ENCODE results near the gene PTPN5. TPM values are rescaled to one million over a fixed set of nuclear protein-coding genes. Genes with fewer than 3 reads are reported as not detected.
"Not testable (repeated sequence)": the region's sequence is repeated elsewhere in the genome, so short reads cannot be mapped to it uniquely, and the experiment has no call there.

Gene PTPN5
- polyA plus RNA-seq = 1.2 TPM
- long read RNA-seq, donor 1 = 0 reads
- long read RNA-seq, donor 2 = 0 reads
- long read RNA-seq, donor 3 = 0 reads
- long read RNA-seq, donor 4 = 0 reads
- long read RNA-seq, donor 5, partial matches to known transcripts = 0 of 1 reads
- long read RNA-seq, donor 5, other reads (novel, unspliced or antisense) = 0 of 1 reads
- long read RNA-seq, donor 6 = 0 reads
- long read RNA-seq, donor 7 = 0 reads
- long read RNA-seq, donor 8 = 0 reads
- long read RNA-seq, donor 9, partial matches to known transcripts = 0 of 2 reads
- long read RNA-seq, donor 9, other reads (novel, unspliced or antisense) = 0 of 2 reads
- long read RNA-seq, donor 10 = 0 reads
- long read RNA-seq, donor 11 = 0 reads

DNA sequence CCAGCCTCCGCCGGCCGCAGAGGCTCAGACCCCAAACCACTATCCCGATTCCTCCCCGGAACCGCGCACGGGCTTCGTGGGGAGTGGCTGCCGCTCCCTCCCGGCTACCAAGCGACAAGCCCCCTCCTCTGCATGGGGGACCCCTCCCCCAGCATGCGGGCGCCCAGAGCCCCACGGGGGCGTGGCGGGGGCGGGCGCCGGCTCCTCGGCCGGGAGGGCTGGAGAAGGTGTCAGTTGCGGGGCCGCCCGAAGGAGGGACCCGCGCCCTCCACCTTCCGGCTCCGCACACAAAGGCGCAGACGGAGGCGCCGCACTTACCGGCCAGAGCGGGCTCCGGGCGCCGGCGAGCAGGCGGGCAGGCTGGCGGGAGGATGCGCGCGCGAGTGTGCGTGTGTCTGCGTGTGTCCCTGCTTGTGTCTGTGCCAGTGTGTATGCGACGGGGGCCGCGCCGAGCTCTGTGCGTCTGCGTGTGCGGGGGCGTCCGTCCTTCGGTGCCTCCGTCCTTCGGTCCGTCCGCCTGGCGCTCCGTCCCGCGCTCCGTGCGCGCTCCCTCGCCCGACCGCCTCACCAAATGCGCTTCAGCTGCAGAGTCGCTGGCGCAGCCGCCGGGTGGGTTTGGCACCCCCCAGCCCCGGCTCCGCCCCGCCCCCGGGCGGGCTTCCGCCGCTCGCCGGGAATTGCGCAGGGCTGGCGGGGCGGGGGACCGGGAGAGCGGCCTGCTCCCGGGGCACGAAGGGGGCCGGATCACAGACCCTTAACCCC, at the start of gene PTPN5:
Gene PTPN5, minus strand, starts transcription at position 592 of the 762 bp plus-strand sequence. CDS start 19,840 bp downstream, outside the sequence.
- H3K36me3 ChIP-seq (ENCODE audit: control insufficient read depth, insufficient read depth, low read length) = no peaks in the 10 kb centered on the region
- no peaks in the 10 kb centered on the region for H3K9me3 ChIP-seq (ENCODE audit: control insufficient read depth, low read depth, low read length)
- no peak within 1 kb of the TSS for H3K27ac ChIP-seq (ENCODE audit: low read length)
- H3K27me3 ChIP-seq (ENCODE audit: control insufficient read depth, insufficient read depth, low read length) = peaks cover 74% of the 10 kb centered on the region
- no peaks in the 10 kb centered on the region for H3K4me1 ChIP-seq (ENCODE audit: control insufficient read depth, insufficient read depth, low read length)
- peak within 1 kb of the TSS; percentile 10 for H3K4me3 ChIP-seq (ENCODE audit: low read length)
- peak in 1 of 2 donors; percentile 26 for DNase-seq
- WGBS (ENCODE audit: insufficient coverage, low lambda C conversion rate) = no CpG with 5 or more reads among the region's 94 CpGs

DNA sequence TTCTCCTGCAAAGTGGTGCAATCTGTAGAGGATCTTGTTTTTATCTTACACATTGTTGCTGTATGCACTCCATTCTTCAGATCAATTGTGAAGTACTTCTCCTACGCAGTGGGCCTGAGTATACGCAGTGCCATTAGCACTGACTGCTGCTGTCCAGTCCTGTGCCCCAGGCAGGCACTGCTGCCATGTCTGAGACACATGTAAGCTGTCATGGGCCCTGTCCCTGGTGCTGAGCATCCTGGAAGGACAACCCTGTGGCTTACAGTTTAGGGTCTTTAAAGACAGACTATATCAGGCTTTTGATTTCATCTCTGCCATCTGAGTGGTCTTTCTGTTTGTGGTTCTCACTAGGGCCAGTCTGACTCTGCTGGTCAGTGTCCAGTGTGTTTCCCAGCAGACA, 44.8 kb upstream of the PTPN5 start:
- DNase-seq = no peak
- H3K4me1 ChIP-seq (ENCODE audit: control insufficient read depth, insufficient read depth, low read length) = no peaks in the 10 kb centered on the region
- no peak overlapping the region for H3K4me3 ChIP-seq (ENCODE audit: low read length)
- H3K36me3 ChIP-seq (ENCODE audit: control insufficient read depth, insufficient read depth, low read length) = no peaks in the 10 kb centered on the region
- H3K9me3 ChIP-seq (ENCODE audit: control insufficient read depth, low read depth, low read length) = no peaks in the 10 kb centered on the region
- H3K27me3 ChIP-seq (ENCODE audit: control insufficient read depth, insufficient read depth, low read length) = no peaks in the 10 kb centered on the region
- WGBS (ENCODE audit: insufficient coverage, low lambda C conversion rate) = no CpG with 5 or more reads among the region's 2 CpGs
- no peak overlapping the region for H3K27ac ChIP-seq (ENCODE audit: low read length)

GRCh38 chr11:18834754-18835466, 43.3 kb upstream of the PTPN5 start:
- Histone ChIP-seq H3K36me3 (ENCODE audit: control insufficient read depth, insufficient read depth, low read length) (no peaks in the 10 kb centered on the region), H3K9me3 (ENCODE audit: control insufficient read depth, low read depth, low read length) (no peaks in the 10 kb centered on the region), H3K4me1 (ENCODE audit: control insufficient read depth, insufficient read depth, low read length) (no peaks in the 10 kb centered on the region), H3K4me3 (ENCODE audit: low read length) (no peak overlapping the region), H3K27ac (ENCODE audit: low read length) (no peak overlapping the region), H3K27me3 (ENCODE audit: control insufficient read depth, insufficient read depth, low read length) (no peaks in the 10 kb centered on the region)
- no peak for DNase-seq
- WGBS (ENCODE audit: insufficient coverage, low lambda C conversion rate) = no CpG with 5 or more reads among the region's 5 CpGs

DNA sequence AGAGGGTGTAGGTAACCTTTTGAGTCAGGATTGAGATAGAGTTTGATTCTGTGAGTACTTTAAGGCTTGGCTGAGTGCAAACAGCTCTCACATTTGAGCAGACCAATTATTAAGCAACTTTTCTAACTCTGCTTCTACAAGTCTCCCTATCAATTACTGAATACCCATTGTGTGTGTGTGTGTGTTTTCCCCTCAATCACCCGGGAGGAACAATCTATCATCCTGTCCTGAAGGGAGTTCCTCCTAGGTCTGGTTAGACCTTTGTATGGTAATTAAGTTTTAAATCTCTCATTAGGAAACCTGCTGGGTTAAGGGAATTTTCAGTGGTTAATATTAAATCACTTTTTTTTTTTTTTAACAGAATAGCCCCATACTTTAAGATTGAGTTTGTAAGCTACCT, 28.6 kb upstream of the PTPN5 start:
- H3K27ac ChIP-seq (ENCODE audit: low read length); H3K27me3 ChIP-seq (ENCODE audit: control insufficient read depth, insufficient read depth, low read length); H3K9me3 ChIP-seq (ENCODE audit: control insufficient read depth, low read depth, low read length); H3K36me3 ChIP-seq (ENCODE audit: control insufficient read depth, insufficient read depth, low read length); H3K4me3 ChIP-seq (ENCODE audit: low read length); H3K4me1 ChIP-seq (ENCODE audit: control insufficient read depth, insufficient read depth, low read length): not testable (repeated sequence)
- DNase-seq = peak in 1 of 2 donors; percentile 51
- no CpG with 5 or more reads among the region's 1 CpG for WGBS (ENCODE audit: insufficient coverage, low lambda C conversion rate)

DNA sequence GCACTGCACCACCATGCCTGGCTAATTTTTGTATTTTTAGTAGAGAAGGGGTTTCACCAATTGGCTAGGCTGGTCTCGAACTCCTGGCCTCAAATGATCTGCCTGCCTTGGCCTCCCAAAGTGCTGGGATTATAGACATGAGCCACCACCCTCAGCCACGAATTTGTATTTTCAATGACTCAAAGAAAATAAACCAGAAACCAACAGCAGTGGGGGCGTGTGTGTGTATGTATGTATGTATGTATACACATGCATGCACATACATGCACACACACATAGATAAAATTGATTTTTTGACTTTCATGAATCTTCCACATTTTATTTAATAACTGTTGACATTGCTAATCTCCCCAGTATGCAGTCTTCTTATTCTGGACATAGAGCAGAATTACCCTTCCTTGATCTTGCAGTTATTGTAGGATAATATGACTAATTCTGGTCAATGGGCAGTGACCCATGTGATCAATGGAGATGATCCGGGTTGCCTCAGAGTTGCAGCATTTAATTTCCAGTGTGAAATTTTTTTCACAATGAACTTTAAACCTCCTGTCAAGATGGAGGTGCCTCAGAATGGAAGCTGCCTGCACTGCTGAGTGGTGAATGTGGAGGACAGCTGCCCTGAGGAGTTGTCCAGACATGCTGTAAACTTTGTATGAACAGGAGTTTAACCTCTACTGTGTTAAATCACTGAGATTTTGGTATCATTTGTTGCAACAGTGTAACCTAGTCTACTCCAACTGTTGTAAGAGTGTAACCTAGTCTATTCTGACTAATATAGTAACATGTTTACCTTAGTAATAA, 12.8 kb upstream of the PTPN5 start:
- peak in 1 of 2 donors; percentile 36 for DNase-seq
- no peaks in the 10 kb centered on the region for H3K36me3 ChIP-seq (ENCODE audit: control insufficient read depth, insufficient read depth, low read length)
- no CpG with 5 or more reads among the region's 4 CpGs for WGBS (ENCODE audit: insufficient coverage, low lambda C conversion rate)
- no peak overlapping the region for H3K4me3 ChIP-seq (ENCODE audit: low read length)
- no peaks in the 10 kb centered on the region for H3K9me3 ChIP-seq (ENCODE audit: control insufficient read depth, low read depth, low read length)
- H3K27ac ChIP-seq (ENCODE audit: low read length) = no peak overlapping the region
- no peaks in the 10 kb centered on the region for H3K4me1 ChIP-seq (ENCODE audit: control insufficient read depth, insufficient read depth, low read length)
- H3K27me3 ChIP-seq (ENCODE audit: control insufficient read depth, insufficient read depth, low read length) = peaks cover 18% of the 10 kb centered on the region

DNA sequence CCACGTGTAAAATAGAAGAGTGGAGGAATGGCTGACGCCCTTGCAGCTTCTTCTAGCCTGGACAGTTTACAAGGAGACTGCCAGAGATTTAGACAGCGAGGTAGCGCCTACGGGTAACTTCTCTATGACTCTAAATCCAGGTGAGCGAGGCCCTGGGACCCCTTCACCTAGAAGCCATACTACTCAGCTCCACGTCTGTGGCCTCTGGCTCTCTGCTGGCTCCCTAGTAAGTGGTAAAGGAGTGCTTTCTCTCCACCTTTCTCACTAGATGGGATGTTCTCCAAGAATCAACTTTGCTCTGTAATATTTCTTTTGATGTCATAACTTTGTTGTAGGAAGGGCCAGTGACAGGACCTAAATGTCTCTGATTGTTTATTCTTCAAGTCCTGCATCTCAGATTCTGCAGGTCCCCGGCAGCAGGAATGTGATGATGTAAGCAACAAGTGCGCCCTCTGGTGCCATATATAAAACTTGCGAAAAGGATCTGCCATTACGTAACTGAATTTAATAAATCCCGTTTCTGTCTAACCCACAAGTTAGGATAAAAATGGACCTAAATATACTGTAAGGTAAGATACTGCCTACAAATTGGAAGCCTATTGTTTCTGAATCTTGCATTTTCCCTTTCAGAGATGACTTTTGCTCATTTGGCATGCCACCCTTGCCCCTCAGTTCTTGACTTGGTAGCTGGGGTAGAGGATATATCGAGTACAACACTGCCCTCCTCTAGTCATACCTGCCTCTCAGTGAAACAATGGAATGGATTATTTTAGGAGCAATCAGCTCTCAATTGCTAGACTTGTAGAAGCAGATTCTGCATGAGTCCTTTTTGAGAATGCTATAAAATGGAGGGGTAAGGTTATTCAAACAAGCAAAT, 11.0 kb upstream of the PTPN5 start:
- H3K27me3 ChIP-seq (ENCODE audit: control insufficient read depth, insufficient read depth, low read length) = peaks cover 21% of the 10 kb centered on the region
- 0% methylated on average over 1 of the region's 13 CpGs for WGBS (ENCODE audit: insufficient coverage, low lambda C conversion rate)
- peak; percentile 42 to 54 for DNase-seq
- H3K36me3 ChIP-seq (ENCODE audit: control insufficient read depth, insufficient read depth, low read length) = no peaks in the 10 kb centered on the region
- no peaks in the 10 kb centered on the region for H3K9me3 ChIP-seq (ENCODE audit: control insufficient read depth, low read depth, low read length)
- no peak overlapping the region for H3K4me3 ChIP-seq (ENCODE audit: low read length)
- no peaks in the 10 kb centered on the region for H3K4me1 ChIP-seq (ENCODE audit: control insufficient read depth, insufficient read depth, low read length)
- H3K27ac ChIP-seq (ENCODE audit: low read length) = no peak overlapping the region

DNA sequence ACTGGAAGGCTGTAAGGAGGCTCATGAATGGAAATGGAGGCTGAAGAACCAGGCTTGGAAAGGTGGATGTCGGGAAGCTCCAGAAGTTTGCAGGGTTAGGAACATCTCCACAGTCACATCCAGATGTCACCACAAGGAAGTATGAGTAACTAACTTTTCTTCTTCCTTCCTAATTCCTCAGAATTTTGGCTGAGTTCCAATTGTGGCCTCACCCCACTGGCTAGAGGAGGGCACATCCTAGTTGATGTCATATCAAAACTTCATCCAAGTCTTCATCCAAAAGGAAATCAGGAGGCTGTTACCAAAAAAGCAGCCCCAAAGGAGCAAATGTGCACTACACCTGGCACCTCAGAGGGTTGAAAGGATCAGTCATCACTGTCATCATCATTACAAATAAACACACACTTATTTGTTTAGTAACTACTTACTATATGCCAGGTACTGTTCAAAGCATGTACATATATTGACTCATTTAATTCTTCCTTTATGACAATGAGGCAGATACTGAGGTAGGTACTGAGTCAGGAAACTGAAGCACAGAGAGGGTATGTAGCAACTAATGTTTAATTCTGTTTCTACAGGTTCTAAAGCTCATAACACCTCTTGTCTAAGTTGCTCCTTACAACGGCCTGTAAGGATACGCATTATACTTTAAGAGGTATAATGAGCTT, 7.3 kb upstream of the PTPN5 start:
- no CpG with 5 or more reads among the region's 3 CpGs for WGBS (ENCODE audit: insufficient coverage, low lambda C conversion rate)
- no peaks in the 10 kb centered on the region for H3K36me3 ChIP-seq (ENCODE audit: control insufficient read depth, insufficient read depth, low read length)
- H3K27me3 ChIP-seq (ENCODE audit: control insufficient read depth, insufficient read depth, low read length) = peaks cover 35% of the 10 kb centered on the region
- no peak for DNase-seq
- no peaks in the 10 kb centered on the region for H3K4me1 ChIP-seq (ENCODE audit: control insufficient read depth, insufficient read depth, low read length)
- no peaks in the 10 kb centered on the region for H3K9me3 ChIP-seq (ENCODE audit: control insufficient read depth, low read depth, low read length)
- H3K27ac ChIP-seq (ENCODE audit: low read length) = no peak overlapping the region
- H3K4me3 ChIP-seq (ENCODE audit: low read length) = no peak overlapping the region

- DNase-seq = no peak
- no peaks in the 10 kb centered on the region for H3K36me3 ChIP-seq (ENCODE audit: control insufficient read depth, insufficient read depth, low read length)
- H3K4me1 ChIP-seq (ENCODE audit: control insufficient read depth, insufficient read depth, low read length) = no peaks in the 10 kb centered on the region
- peaks cover 53% of the 10 kb centered on the region for H3K27me3 ChIP-seq (ENCODE audit: control insufficient read depth, insufficient read depth, low read length)
- no peak overlapping the region for H3K27ac ChIP-seq (ENCODE audit: low read length)
- H3K9me3 ChIP-seq (ENCODE audit: control insufficient read depth, low read depth, low read length) = no peaks in the 10 kb centered on the region
- H3K4me3 ChIP-seq (ENCODE audit: low read length) = no peak overlapping the region
- WGBS (ENCODE audit: insufficient coverage, low lambda C conversion rate) = no CpG with 5 or more reads among the region's 7 CpGs
Measured at GRCh38 chr11:18794956-18795355, 3.4 kb upstream of the PTPN5 start.

- WGBS (ENCODE audit: insufficient coverage, low lambda C conversion rate) = no CpG with 5 or more reads among the region's 11 CpGs
- H3K4me3 ChIP-seq (ENCODE audit: low read length) = no peak overlapping the region
- no peaks in the 10 kb centered on the region for H3K9me3 ChIP-seq (ENCODE audit: control insufficient read depth, low read depth, low read length)
- no peak for DNase-seq
- H3K27me3 ChIP-seq (ENCODE audit: control insufficient read depth, insufficient read depth, low read length) = peaks cover 71% of the 10 kb centered on the region
- H3K36me3 ChIP-seq (ENCODE audit: control insufficient read depth, insufficient read depth, low read length) = no peaks in the 10 kb centered on the region
- no peaks in the 10 kb centered on the region for H3K4me1 ChIP-seq (ENCODE audit: control insufficient read depth, insufficient read depth, low read length)
- H3K27ac ChIP-seq (ENCODE audit: low read length) = no peak overlapping the region
Measured at GRCh38 chr11:18792827-18793226, 1.2 kb upstream of the PTPN5 start.
